Anterior cingulate cortex (tissue), 58 donors: ENCODE measurements around the gene RTN1.

Source experiments
- DNase-seq, 58 donors: peaks; one replicate each; lab custom pipeline; 2025; lab: John Stamatoyannopoulos, UW

Gene RTN1

GRCh38 chr14:59870277-59871165 is at the start of gene RTN1:
Gene RTN1 (minus strand): TSS chr14:59870776. CDS start chr14:59870630, 146 bp downstream.
- DNase-seq, result peak in 57 of 58 donors; percentile 17 to 89 (median 72)

GRCh38 chr14:59920378-59920683 is 49.8 kb upstream of the RTN1 start:
- no peak for DNase-seq

- peak in 48 of 58 donors; percentile 9 to 73 (median 35) for DNase-seq
Observed at GRCh38 chr14:59919570-59920377, 49.2 kb upstream of the RTN1 start, which contains the start of gene LRRC9. Gene LRRC9 (plus strand): TSS chr14:59920144.

GRCh38 chr14:59918824-59919569 is 48.4 kb upstream of the RTN1 start:
- DNase-seq, result peak in 11 of 58 donors; percentile 1 to 25 (median 7)

- DNase-seq, result no peak
Observed at GRCh38 chr14:59913187-59913586, 42.6 kb upstream of the RTN1 start.

- no peak for DNase-seq
Observed at GRCh38 chr14:59912443-59912842, 41.9 kb upstream of the RTN1 start.

GRCh38 chr14:59905188-59905587 is 34.6 kb upstream of the RTN1 start:
- DNase-seq, result no peak

- DNase-seq, result no peak
Observed at GRCh38 chr14:59904184-59904583, 33.6 kb upstream of the RTN1 start.

- DNase-seq, result no peak
Observed at GRCh38 chr14:59900556-59900955, 30.0 kb upstream of the RTN1 start.

- DNase-seq, result peak in 21 of 58 donors; percentile 1 to 30 (median 10)
Observed at GRCh38 chr14:59897757-59898383, 27.3 kb upstream of the RTN1 start.

GRCh38 chr14:59895721-59896120 is 25.1 kb upstream of the RTN1 start:
- peak in 1 of 58 donors; percentile 1 for DNase-seq

GRCh38 chr14:59890676-59891075 is 20.1 kb upstream of the RTN1 start:
- peak in 4 of 58 donors; percentile 2 to 22 (median 13) for DNase-seq

GRCh38 chr14:59882957-59883356 is 12.4 kb upstream of the RTN1 start:
- DNase-seq, result no peak

- DNase-seq, result peak in 1 of 58 donors; percentile 63
Observed at GRCh38 chr14:59871166-59871495, 555 bp upstream of the RTN1 start.

- peak in 26 of 58 donors; percentile 2 to 48 (median 27) for DNase-seq
Observed at GRCh38 chr14:59869381-59870255, 958 bp downstream of the RTN1 start.

GRCh38 chr14:59868021-59868420 is 2.6 kb downstream of the RTN1 start:
- no peak for DNase-seq

- no peak for DNase-seq
Observed at GRCh38 chr14:59863806-59864525, 6.6 kb downstream of the RTN1 start.

- DNase-seq, result no peak
Observed at GRCh38 chr14:59857328-59857727, 13.2 kb downstream of the RTN1 start.

GRCh38 chr14:59852350-59852749 is 18.2 kb downstream of the RTN1 start:
- DNase-seq, result no peak
